RWPE2 (cell line): Measurements from ENCODE around the gene TCF3.
A peak's percentile ranks its signal among the peaks of the same experiment; 100 is the strongest.
"Not testable (repeated sequence)": the region's sequence is repeated elsewhere in the genome, so short reads cannot be mapped to it uniquely, and the experiment has no call there.

ENCODE experiments used
- ATAC-seq: fragments of 200-7000 bp; cut with Tn5 transposase; 3 replicates; pipeline ENCODE4 v1.9.1; 2021; ENCODE audit warnings: low read depth
- DNase-seq: peaks from one replicate; pipeline ENCODE4 v3.0.0-alpha.2; 2020; ENCODE audit warnings: low spot score
- H3K27ac ChIP-seq: fragments of 450-650 bp; 2 replicates; pipeline ENCODE4 v1.5.1; 2017; ENCODE audit warnings: mild to moderate bottlenecking; ENCODE audit not compliant: poor library complexity, severe bottlenecking
- H3K27me3 ChIP-seq: fragments of 250-450 bp; sonication (Bioruptor Pico); 2 replicates; pipeline ENCODE4 v1.5.1; 2021; ENCODE audit warnings: mild to moderate bottlenecking, moderate library complexity; ENCODE audit not compliant: insufficient read depth, poor library complexity, severe bottlenecking
- H3K36me3 ChIP-seq: fragments of 250-450 bp; sonication (Bioruptor Pico); 2 replicates; pipeline ENCODE4 v1.5.1; 2020; ENCODE audit warnings: low read depth, mild to moderate bottlenecking, moderate library complexity
- H3K4me1 ChIP-seq: fragments of 250-450 bp; sonication (Bioruptor Pico); 2 replicates; pipeline ENCODE4 v1.5.1; 2021; ENCODE audit warnings: mild to moderate bottlenecking, moderate library complexity; ENCODE audit not compliant: insufficient read depth, poor library complexity, severe bottlenecking
- H3K4me3 ChIP-seq: fragments of 250-450 bp; sonication (Bioruptor Pico); 2 replicates; pipeline ENCODE4 v1.5.1; 2021; ENCODE audit warnings: mild to moderate bottlenecking, moderate library complexity; ENCODE audit not compliant: severe bottlenecking
- H3K9me3 ChIP-seq: fragments of 250-450 bp; sonication (Bioruptor Pico); 2 replicates; pipeline ENCODE4 v1.5.1; 2021; ENCODE audit warnings: mild to moderate bottlenecking, moderate library complexity; ENCODE audit not compliant: severe bottlenecking
- TF ChIP-seq, protein P1 (sequence below): fragments of 450-650 bp; IDR thresholded peaks from one replicate; pipeline ENCODE4 v1.5.1; 2017; ENCODE audit warnings: mild to moderate bottlenecking, moderate library complexity; ENCODE audit not compliant: poor library complexity, severe bottlenecking

The TCF3 gene

DNA sequence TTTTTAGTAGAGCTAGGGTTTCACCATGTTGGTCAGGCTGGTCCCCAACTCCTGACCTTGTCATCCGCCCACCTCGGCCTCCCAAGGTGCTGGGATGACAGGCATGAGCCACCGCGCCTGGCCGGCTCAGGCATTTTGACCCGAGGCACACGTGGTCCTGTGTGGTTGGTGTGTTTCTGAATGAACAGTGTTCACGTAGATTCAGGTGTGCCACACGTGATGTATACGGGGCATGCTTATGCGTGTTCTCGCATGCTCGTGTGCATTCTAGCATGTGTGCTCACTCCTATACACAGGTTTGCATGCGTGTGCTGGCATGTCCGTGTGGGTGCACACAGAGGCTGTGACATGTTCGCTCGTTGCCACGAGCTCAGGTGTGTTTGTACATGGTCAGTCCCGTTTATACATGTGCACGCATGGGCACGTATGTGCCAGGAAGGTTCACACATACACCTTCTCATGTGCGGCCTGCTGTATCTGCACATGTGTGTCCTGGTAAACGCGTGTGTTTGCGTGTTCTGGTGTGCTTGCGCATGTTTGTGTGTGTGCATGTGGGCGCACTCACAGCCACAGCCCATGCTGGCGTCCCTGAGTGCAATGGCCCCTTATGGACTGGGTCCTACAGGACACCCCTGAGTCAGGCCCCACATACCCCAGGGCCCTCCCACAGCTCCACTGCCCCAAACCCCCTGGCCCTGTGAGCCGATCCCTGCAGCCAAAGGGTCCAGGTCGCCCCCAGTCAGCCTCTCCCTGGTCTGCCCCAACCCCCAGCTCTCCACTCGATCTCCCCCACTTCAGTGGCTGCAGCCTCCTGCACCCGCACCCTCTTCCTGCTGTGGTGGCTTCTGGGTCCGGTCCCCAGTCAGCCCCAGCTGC is 20.6 kb upstream of the TCF3 start:
- no peak for DNase-seq
- Histone ChIP-seq H3K4me3 (no peak overlapping the region), H3K4me1 (no peaks in the 10 kb centered on the region), H3K27me3 (peaks cover 51% of the 10 kb centered on the region), H3K9me3 (no peaks in the 10 kb centered on the region), H3K27ac (no peak overlapping the region), H3K36me3 (no peaks in the 10 kb centered on the region)
- no peak for ATAC-seq
- TF ChIP-seq, protein P1, sequence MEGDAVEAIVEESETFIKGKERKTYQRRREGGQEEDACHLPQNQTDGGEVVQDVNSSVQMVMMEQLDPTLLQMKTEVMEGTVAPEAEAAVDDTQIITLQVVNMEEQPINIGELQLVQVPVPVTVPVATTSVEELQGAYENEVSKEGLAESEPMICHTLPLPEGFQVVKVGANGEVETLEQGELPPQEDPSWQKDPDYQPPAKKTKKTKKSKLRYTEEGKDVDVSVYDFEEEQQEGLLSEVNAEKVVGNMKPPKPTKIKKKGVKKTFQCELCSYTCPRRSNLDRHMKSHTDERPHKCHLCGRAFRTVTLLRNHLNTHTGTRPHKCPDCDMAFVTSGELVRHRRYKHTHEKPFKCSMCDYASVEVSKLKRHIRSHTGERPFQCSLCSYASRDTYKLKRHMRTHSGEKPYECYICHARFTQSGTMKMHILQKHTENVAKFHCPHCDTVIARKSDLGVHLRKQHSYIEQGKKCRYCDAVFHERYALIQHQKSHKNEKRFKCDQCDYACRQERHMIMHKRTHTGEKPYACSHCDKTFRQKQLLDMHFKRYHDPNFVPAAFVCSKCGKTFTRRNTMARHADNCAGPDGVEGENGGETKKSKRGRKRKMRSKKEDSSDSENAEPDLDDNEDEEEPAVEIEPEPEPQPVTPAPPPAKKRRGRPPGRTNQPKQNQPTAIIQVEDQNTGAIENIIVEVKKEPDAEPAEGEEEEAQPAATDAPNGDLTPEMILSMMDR = no peak

DNA sequence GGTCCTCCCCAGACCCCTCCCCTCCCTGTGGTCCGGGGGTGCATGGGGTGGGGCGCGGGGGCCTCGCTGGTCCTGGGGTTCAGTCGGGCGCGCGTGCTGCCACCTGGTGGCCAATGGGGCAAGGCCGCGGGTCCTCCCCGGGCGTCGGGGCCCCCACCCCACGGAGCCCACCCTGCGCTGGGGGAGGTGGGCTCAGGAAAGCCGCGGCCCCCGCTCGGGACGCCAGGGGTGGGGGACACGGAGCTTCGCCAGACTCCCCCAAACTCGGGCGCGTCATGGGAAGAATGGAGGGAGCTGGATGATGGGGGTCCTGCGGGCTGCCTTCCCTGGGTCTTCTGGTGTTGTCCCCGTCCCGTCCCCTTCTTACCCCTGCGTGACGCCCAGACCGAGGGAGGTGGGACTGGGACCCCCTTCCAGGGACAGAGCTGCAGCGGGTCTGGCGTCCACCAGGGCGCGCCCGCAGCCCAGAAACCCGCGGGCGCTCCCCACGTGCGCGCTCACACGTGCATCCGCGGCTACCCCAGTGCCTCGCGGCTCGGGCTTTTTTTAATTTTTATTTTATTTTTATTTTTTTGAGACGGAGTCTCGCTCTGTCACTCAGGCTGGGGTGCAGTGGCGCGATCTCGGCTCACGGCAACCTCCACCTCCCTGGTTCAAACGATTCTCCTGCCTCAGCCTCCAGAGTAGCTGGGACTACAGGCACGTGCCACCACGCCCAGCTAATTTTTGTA is 19.8 kb upstream of the TCF3 start:
- DNase-seq (peak; percentile 47), ATAC-seq (peak; percentile 44; the same call in 1 of the 3 replicates)
- TF ChIP-seq, protein P1 = peak; percentile 89
- no peaks in the 10 kb centered on the region for H3K4me1 ChIP-seq
- peaks cover 52% of the 10 kb centered on the region for H3K27me3 ChIP-seq
- no peak overlapping the region for H3K27ac ChIP-seq
- H3K36me3 ChIP-seq = no peaks in the 10 kb centered on the region
- H3K9me3 ChIP-seq = no peaks in the 10 kb centered on the region
- peak overlapping the region; percentile 14 for H3K4me3 ChIP-seq

DNA sequence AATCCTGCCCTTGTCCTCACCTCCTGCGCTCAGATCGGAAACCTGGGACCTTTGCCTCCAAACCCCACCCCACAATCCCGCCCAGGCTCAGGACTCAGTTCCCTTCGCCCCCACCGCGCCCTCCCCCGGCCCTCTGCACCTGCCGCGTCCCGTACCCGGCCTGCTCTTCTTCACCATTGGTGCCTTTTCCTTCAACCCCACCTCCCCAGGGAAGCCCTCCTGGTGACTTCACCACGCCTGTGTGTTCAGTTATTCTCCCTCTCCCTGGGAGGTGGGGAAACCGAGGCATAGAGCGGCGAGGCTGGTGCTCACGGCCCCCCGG is 19.3 kb upstream of the TCF3 start:
- DNase-seq = no peak
- H3K27ac ChIP-seq = no peak overlapping the region
- H3K27me3 ChIP-seq = peaks cover 50% of the 10 kb centered on the region
- H3K4me3 ChIP-seq = no peak overlapping the region
- no peak for ATAC-seq
- TF ChIP-seq, protein P1 = no peak
- no peaks in the 10 kb centered on the region for H3K36me3 ChIP-seq
- no peaks in the 10 kb centered on the region for H3K9me3 ChIP-seq
- H3K4me1 ChIP-seq = no peaks in the 10 kb centered on the region

DNA sequence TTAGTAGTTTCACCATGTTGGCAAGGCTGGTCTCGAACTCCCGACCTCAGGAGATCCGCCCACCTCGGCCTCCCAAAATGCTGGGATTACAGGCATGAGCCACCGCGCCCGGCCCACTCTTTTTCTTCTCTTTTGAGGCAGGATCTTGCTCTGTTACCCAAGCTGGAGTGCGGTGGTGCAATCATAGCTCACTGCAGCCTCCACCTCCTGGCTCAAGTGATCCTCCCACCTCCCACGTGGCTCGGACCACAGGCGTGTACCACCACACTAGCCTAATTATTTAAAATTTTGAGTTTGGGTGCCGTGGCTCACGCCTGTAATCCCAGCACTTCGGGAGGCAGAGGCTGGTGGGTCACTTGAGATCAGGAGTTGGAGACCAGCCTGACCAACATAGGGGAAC is 18.3 kb upstream of the TCF3 start:
- H3K4me3 ChIP-seq, H3K36me3 ChIP-seq, H3K27ac ChIP-seq, ATAC-seq, H3K4me1 ChIP-seq, DNase-seq, H3K9me3 ChIP-seq: not testable (repeated sequence)
- H3K27me3 ChIP-seq = peaks cover 40% of the 10 kb centered on the region

DNA sequence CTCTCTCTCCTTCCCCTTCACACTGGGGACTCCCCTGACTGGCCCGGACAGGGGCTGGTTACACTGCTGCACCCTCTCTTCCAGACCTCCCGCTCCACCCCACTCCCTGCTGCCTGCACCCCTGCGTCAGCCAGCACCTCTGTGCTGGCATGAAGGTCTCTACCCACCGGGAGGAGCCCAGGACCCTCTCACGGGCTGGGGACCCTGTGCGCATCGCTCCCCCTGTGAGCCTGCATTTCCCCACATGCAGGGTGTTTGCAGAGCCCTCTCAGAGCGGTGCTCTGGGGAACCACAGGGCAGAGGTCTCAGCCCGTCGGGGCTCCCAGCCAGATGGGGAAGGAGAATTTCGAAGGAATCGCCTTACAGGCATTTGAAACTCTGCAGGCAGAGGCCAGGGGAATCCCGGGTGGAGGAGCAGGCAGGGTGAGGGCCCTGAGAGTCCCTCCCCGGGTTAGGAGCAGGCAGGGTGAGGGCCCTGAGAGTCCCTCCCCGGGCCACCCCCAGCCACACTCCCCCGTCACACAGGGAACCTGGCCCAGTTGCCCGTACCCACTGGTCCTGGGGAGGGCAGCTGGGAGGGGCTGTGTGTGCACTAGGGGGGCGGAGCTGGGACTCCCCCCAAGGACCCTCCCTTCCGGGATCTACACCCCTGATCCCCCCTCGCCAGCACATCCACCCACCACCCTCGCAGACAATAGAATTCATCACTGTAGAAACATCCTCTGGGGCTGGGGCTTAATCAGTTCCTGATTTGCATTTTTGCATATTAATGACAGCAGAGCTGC is 16.3 kb upstream of the TCF3 start:
- no peaks in the 10 kb centered on the region for H3K4me1 ChIP-seq
- peaks cover 32% of the 10 kb centered on the region for H3K27me3 ChIP-seq
- DNase-seq (peak; percentile 52), ATAC-seq (peak; percentile 50)
- H3K36me3 ChIP-seq = no peaks in the 10 kb centered on the region
- no peaks in the 10 kb centered on the region for H3K9me3 ChIP-seq
- TF ChIP-seq, protein P1 = no peak
- H3K27ac ChIP-seq = no peak overlapping the region
- no peak overlapping the region for H3K4me3 ChIP-seq
